Activated CD4-positive, alpha-beta T cell treated with anti-CD3 and anti-CD28 coated beads, Interleukin-2, amount 50 U/mL, for 4 hours (primary cell): ENCODE results near the gene GPC6.

Experiments used
- DNase-seq, 2 experiments: peaks; one replicate each; pipeline ENCODE4 v3.0.0-alpha.2; 2020

Gene GPC6

DNA sequence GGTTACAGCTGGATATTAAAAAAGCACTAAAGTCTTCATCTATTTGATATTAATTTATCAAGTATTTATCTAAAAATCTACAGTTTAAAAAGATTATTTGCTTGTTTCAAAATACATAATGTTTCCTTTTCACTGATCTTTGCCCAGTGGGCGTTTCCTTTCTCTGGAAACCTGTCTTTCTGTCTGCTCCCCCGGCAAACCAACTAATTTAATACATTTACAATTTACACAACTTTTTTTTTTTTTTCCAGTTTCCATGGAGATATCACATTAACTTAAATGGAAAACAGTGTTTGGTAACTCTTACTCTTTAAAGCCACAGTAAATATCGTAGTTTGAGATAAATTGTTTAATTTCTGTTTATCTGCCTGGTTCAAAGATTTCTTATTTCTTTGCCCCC is 5.3 kb downstream of the GPC6 start:
- DNase-seq, result no peak

DNA sequence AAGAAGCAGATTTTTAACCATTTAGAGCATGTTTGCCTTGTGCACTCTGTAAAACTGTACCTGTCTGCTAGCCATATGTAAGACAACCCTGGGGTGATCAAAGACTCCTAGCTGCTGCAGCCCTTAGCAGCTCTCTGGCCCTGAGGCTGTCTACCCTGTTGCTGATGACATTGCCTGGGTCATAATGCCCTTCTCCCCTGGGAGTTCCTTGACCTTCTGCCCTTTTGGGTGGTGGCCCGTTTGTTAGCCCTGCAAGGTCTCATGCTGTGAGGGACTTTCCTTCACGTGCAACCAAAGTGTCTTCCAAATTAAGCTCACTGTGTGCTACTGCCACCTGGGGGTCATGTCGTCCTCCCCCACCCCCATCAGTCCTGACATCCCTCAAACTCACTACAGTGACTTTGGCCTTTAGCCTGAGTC is 7.4 kb downstream of the GPC6 start:
- no peak for DNase-seq

DNA sequence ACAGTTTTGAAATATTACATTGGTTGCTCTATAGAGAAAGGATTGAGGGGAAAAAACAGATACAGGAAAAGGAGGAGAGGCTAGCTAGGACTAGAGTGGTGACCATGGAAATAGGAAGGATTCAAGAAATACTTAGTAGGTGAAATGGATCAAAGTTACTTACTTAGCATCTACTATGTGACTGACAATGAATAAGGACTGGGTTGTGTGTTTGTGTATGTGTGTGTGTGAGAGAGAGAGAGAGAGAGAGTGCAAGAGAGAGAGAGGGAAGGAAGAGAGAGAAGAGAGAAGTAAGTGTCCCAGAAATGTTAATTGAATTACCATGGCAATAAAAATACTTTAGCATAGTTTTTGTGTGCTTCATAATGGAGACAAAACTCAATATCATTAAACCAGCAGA is 7.9 kb downstream of the GPC6 start:
- DNase-seq, result no peak

DNA sequence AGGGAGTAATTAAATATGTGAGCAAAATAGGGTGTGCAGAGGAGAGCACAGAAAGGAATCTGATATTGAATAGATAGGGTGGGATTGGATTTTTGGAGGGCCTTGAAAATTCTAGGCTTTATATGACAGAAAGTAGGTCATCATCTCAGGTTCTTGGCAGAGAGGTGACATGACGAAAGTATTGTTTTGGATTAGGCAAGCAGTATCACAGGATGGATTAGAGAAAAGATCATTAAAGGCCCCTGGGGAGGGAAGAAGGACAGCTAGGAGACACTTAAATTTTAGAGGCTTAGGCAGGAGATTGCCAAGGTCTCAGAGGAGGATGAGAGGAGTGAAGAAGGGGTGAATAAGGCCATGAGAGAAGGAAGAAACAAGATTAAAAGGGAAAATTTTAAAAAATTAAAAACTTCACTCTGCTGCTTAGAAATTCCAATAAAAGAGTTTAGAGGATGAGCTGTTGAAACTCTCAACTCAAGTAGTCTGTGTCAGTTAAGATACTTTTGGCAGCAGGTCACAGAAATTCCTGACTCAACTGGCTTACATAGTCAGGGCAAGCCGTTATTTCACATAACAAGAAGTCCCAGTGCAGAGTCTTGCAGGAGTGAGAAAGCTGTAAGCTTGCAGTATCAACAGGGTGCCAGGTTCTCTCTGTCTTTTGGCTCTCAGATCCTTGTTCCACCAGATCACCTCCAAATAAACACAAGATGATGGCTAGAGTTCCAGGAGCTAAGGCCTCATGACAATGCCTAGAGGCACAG is 8.8 kb downstream of the GPC6 start:
- no peak for DNase-seq

DNA sequence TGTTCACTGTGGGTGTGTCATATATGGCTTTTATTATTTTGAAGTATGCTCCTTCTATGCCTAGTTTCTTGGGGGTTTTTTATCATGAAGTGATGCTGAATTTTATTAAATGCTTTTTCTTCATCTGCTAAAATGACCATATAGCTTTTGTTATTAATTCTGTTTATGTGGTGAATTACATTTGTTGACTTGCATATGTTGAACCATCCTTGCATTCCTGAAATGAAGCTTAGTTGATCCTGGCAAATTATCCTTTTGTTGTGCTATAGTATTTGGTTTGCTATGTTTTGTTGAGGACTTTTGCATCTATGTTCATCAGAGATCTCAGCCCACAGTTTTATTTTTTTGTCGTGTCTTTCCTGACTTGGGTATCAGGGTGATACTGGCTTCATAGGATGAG is 12.1 kb downstream of the GPC6 start:
- DNase-seq, result no peak

GRCh38 chr13:93243375-93244063 is 16.9 kb downstream of the GPC6 start:
- DNase-seq, result no peak

GRCh38 chr13:93244141-93244917 is 17.7 kb downstream of the GPC6 start:
- no peak for DNase-seq

DNA sequence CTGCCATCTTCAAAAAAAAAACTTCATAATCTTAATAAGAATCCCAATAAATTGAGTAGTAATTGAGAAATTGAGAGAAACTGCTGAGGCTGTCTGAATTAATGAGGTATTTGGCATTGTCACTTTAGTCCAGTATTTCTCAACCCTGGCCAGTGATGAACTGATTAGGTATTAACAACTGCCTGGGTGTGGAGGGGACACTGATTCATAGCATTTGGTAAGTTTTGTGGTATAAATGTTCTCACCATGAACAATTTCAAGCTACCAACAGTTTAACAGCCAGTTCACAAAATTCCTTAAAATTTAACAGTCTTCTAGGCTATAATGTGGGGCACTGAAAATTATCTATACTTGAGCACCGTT is 18.3 kb downstream of the GPC6 start:
- DNase-seq, result no peak

DNA sequence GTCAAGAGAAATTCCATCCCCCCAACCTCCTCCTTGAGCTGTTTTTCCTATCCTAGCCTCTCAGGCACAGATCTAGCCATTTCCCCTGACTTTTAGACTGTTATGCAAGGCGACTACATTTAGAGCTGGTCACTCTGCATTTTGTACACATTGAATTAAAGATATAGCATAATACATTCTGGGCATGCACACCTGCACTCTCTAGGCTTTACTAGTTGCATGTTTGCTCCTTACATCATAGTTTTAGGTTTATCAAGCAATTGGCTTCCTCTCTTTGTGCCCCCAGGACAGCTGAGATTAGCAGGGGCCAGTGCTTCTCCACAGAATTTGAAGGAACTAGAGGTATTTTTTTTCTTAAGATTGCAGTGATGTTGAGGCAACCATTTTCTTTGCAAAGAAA is 19.5 kb downstream of the GPC6 start:
- no peak for DNase-seq

GRCh38 chr13:93248627-93249047 is 22.0 kb downstream of the GPC6 start:
- DNase-seq, result no peak

DNA sequence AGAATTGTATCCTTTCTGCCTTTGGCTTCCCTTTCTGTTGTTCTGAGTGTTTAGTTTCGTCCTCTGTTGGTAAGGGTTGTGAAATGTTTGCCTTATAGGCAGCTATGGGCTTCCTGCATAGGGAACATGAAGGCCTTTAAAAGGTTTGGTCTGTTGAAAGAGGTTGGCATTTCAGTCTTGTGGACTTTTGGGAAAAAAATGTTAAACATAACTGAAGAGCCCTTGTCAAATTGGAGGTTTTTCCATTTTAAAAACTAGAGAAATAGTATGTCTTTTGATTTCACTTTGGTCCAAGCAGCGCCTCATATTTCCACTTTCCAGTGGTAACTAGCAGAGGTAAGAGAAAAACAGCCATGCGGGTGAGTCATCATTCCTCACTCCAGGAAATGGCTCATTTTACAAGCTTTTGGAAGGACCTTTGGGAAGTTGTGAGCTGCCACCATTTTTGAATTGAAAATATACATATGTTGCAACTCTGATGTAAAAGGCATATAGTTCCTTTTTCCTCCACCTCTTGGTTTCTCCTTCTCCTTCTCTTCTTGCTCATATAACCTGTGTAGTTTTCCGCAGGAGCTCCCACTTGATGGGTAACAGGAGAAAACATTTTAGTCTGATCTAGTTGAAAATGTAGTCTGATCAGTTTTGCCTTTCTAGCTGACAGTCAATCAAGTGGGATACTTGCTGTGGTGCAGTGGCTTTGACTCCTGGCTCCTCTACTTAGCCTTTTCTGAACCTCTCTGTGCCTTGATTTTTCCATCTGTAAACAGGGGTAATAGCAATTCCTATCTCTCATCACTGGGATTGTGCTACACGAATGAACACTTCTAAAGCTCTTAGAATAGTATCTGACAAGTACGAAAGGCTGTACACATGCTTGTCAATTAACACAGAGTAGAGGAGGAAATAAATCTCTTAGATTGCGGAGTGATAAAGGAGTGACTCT is 23.0 kb downstream of the GPC6 start:
- DNase-seq, result no peak

DNA sequence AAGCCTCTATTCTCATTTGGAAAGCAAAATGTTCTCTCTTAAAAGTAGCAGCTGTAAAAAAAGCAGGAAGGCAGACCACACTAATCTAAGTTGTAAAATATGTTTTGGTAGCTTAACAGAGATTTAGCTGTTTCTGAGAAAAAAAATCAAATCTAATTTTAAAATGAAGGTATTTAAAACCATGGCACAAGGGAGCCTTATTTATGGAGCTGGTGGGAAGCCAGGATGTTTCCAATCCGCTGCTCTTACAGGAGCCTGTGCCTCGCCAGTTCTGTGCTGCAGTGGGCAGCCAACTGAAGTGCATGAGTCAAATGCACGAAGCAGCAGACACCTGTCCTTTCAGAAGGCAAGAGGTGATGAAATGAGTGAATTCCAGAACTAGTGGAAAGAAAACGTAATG is 28.2 kb downstream of the GPC6 start:
- no peak for DNase-seq

GRCh38 chr13:93256998-93257397 is 30.4 kb downstream of the GPC6 start:
- no peak for DNase-seq

GRCh38 chr13:93259527-93260080 is 33.0 kb downstream of the GPC6 start:
- DNase-seq, result no peak

DNA sequence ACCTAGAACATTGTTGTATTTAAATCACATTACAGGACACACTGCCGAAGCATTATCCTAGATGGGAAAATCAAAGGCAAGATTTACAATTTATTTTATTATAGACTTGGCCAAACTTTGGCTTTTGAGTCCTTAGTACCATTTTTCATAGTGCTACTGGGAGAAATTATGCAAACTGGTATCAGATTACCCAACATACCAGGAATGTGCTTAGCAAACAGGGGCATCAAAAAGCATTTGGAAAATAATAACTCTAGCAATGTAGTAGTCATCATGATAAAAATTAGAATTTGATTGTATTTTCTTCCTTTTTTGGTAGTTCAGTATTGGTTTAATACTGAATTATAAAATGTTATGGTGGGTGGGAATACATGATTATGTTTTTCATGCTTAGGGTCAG is 34.0 kb downstream of the GPC6 start:
- no peak for DNase-seq

GRCh38 chr13:93262729-93263345 is 36.2 kb downstream of the GPC6 start:
- DNase-seq, result no peak

DNA sequence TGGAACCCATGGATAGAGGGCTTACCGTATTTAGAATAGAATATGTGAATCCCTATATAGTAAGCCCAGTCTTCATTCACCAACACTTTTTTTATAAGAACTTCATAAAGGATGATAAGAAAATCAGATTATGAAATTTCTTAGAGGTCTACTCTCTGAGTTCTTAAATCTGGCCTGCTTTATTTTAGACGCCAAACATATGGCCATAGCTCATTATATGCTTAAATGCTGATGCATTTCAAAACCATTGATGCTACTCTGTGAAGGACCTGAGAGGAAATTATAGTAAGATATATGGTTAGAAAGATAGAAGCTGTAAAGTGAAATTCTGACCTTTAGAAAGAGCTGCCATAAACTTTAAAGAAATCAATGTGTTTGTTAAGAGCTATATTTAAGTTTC is 38.3 kb downstream of the GPC6 start:
- DNase-seq, result no peak

GRCh38 chr13:93265800-93266199 is 39.2 kb downstream of the GPC6 start:
- DNase-seq, result no peak

DNA sequence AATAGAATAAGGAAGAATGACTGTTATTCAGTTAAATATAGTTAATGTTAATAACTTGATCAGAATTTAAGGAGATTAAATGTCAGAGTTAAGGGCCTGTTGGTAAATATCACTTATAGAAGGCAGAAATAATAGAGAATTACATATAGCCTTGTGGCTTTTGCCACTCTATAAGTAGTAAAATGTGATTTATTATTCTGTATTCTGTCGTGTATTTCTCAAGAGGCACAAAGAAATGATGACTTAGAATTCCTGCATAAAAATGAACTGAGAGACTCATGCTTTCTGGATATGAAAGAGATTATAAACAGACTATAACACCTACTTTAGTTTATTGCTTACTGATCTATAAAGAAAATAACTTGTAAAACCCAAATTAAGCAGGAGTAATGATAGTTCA is 40.1 kb downstream of the GPC6 start:
- no peak for DNase-seq

GRCh38 chr13:93268327-93269028 is 41.9 kb downstream of the GPC6 start:
- no peak for DNase-seq
